ENCODE results near the gene MCC. TPM values are rescaled to one million over a fixed set of nuclear protein-coding genes. Genes with fewer than 3 reads are reported as not detected.

MCC gene
- total RNA-seq, 2 donors from 2014 or later, result 164 to 187 TPM

GRCh38 chr5:113166261-113166660, 322.0 kb downstream of the MCC start:
- TF ChIP-seq CTCF (conservative IDR thresholded peaks at IDR 0.05), result no peak
- H3K36me3 ChIP-seq (ENCODE audit: control insufficient read depth, insufficient read depth, low read length), result peaks cover 53% of the 10 kb centered on the region
- H3K27ac ChIP-seq (ENCODE audit: low read depth, low read length), result no peak overlapping the region
- Mint-ChIP-seq H3K27me3 (ENCODE audit: insufficient read depth) (no peaks in the 10 kb centered on the region), H3K27ac (peak overlapping the region; percentile 49), H3K36me3 (ENCODE audit: low read depth) (peaks cover 33% of the 10 kb centered on the region), H3K4me3 (no peak overlapping the region), H3K9me3 (no peaks in the 10 kb centered on the region), H3K4me1 (peaks cover 78% of the 10 kb centered on the region)
- no peaks in the 10 kb centered on the region for H3K9me3 ChIP-seq (ENCODE audit: control insufficient read depth, low read length)
- peak; percentile 14 for DNase-seq
- no peak overlapping the region for H3K4me3 ChIP-seq (ENCODE audit: low read length)
- no peak overlapping the region for H3K9ac ChIP-seq (ENCODE audit: extremely low read depth, low read length, poor library complexity, severe bottlenecking)
- WGBS, 2 experiments (ENCODE audit: insufficient coverage in 1 of 2, insufficient read length in 1 of 2), result 90% methylated on average over 4 of the region's 4 CpGs
- no peaks in the 10 kb centered on the region for H3K27me3 ChIP-seq (ENCODE audit: control insufficient read depth, insufficient read depth, low read length, poor library complexity, severe bottlenecking)
- H3K4me1 ChIP-seq (ENCODE audit: control insufficient read depth, insufficient read depth, low read length), result peaks cover 33% of the 10 kb centered on the region

GRCh38 chr5:113164021-113164420, 324.2 kb downstream of the MCC start:
- no peaks in the 10 kb centered on the region for H3K27me3 Mint-ChIP-seq (ENCODE audit: insufficient read depth)
- peaks cover 75% of the 10 kb centered on the region for H3K4me1 Mint-ChIP-seq
- no peak overlapping the region for H3K4me3 Mint-ChIP-seq
- no peaks in the 10 kb centered on the region for H3K27me3 ChIP-seq (ENCODE audit: control insufficient read depth, insufficient read depth, low read length, poor library complexity, severe bottlenecking)
- H3K9me3 Mint-ChIP-seq, result no peaks in the 10 kb centered on the region
- H3K27ac Mint-ChIP-seq, result peak overlapping the region; percentile 61
- H3K27ac ChIP-seq (ENCODE audit: low read depth, low read length), result no peak overlapping the region
- TF ChIP-seq CTCF (conservative IDR thresholded peaks at IDR 0.05), result no peak
- peaks cover 49% of the 10 kb centered on the region for H3K36me3 ChIP-seq (ENCODE audit: control insufficient read depth, insufficient read depth, low read length)
- peaks cover 40% of the 10 kb centered on the region for H3K36me3 Mint-ChIP-seq (ENCODE audit: low read depth)
- WGBS, 2 experiments (ENCODE audit: insufficient coverage in 1 of 2, insufficient read length in 1 of 2), result 71 to 90% methylated on average over 1 of the region's 1 CpG
- no peak overlapping the region for H3K9ac ChIP-seq (ENCODE audit: extremely low read depth, low read length, poor library complexity, severe bottlenecking)
- no peak for DNase-seq
- H3K9me3 ChIP-seq (ENCODE audit: control insufficient read depth, low read length), result no peaks in the 10 kb centered on the region
- H3K4me1 ChIP-seq (ENCODE audit: control insufficient read depth, insufficient read depth, low read length), result peaks cover 37% of the 10 kb centered on the region
- no peak overlapping the region for H3K4me3 ChIP-seq (ENCODE audit: low read length)

- Mint-ChIP-seq H3K27ac (peak overlapping the region; percentile 44), H3K36me3 (ENCODE audit: low read depth) (peaks cover 44% of the 10 kb centered on the region), H3K9me3 (no peaks in the 10 kb centered on the region), H3K4me1 (peaks cover 75% of the 10 kb centered on the region), H3K27me3 (ENCODE audit: insufficient read depth) (no peaks in the 10 kb centered on the region), H3K4me3 (no peak overlapping the region)
- 94% methylated on average over 2 of the region's 2 CpGs; no CpG with 5 or more reads in 1 of the 2 experiments for WGBS, 2 experiments (ENCODE audit: insufficient coverage in 1 of 2, insufficient read length in 1 of 2)
- H3K27me3 ChIP-seq (ENCODE audit: control insufficient read depth, insufficient read depth, low read length, poor library complexity, severe bottlenecking), result no peaks in the 10 kb centered on the region
- H3K4me1 ChIP-seq (ENCODE audit: control insufficient read depth, insufficient read depth, low read length), result peaks cover 35% of the 10 kb centered on the region
- no peak overlapping the region for H3K27ac ChIP-seq (ENCODE audit: low read depth, low read length)
- H3K36me3 ChIP-seq (ENCODE audit: control insufficient read depth, insufficient read depth, low read length), result peaks cover 56% of the 10 kb centered on the region
- H3K9me3 ChIP-seq (ENCODE audit: control insufficient read depth, low read length), result no peaks in the 10 kb centered on the region
- no peak for TF ChIP-seq CTCF (conservative IDR thresholded peaks at IDR 0.05)
- no peak overlapping the region for H3K9ac ChIP-seq (ENCODE audit: extremely low read depth, low read length, poor library complexity, severe bottlenecking)
- H3K4me3 ChIP-seq (ENCODE audit: low read length), result no peak overlapping the region
- no peak for DNase-seq
Measured at GRCh38 chr5:113163328-113163727, 324.9 kb downstream of the MCC start.
